HG03135 (cell line): ENCODE results near the gene NEURL3.
A peak's percentile ranks its signal among the peaks of the same experiment; 100 is the strongest.
"Not testable (repeated sequence)": the region's sequence is repeated elsewhere in the genome, so short reads cannot be mapped to it uniquely, and the experiment has no call there.

Experiments
- ATAC-seq: cut with Tn5 transposase; IDR thresholded peaks from one replicate; pipeline ENCODE4 v1.9.1; 2021; ENCODE audit warnings: mild to moderate bottlenecking, moderate library complexity; ENCODE audit not compliant: unreplicated experiment

The NEURL3 gene

DNA sequence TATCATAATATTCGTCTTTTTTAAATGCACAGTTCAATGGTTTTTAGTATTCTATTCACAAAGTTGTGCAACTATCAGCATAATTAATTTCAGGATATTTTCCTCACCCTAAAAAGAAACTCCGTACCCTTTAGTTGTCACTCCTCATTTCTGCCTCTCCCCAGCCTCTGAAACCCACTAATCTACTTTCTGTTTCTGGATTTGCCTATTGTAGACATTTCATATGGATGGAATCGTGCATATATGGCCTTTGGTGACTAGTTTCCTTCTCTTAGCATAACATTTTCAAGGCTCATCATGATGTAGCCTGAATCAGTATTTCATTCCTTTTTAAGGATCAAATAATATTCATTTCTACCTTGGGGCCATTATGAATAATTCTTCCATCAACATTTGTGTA, 18.5 kb downstream of the NEURL3 start:
- ATAC-seq = no peak

DNA sequence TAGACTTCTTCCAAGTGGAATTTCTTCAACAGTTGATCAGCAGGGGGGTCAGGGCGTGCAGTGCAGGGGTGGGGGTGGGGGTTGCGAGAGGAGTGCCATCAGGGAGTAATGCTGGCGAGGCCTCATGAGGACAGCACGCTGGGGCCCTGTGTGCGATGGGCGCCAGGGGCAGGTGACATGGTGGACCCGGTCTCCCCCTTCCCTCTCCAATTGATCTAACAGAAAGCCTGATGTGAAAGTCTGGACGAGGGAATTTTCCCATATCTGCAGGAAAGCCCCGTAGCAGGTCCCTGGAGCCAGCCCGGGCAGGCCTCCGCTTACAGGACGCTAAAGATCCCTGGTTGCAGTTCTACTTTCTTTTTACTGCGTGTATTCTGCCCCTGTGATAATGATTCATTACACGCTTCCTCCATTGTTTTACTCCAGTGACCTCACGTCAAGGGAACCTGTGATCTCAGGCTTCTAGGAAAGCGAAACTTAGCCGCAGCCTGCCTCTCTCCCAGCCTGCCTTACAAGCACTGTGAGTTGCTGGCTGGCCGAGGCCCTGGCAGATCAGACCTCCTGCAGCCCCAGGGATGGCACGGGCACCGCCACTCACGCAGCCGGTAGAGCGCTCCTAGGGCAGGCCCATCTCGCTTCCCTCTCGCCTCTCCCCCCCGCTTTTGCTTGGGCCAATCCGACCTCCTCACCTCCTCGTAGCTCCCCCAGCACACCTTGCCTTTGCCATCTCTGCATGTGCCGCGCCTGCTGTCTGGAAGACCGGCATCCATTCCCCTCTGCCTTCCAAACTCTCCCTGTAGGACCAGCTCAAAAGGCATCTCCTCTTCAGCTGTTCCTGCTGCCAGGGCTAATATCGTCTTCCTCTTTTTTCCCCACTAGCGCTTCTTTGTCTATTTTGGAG, 19.2 kb downstream of the NEURL3 start:
- peak; percentile 86 for ATAC-seq

GRCh38 chr2:96485350-96485749, 19.8 kb downstream of the NEURL3 start:
- no peak for ATAC-seq

DNA sequence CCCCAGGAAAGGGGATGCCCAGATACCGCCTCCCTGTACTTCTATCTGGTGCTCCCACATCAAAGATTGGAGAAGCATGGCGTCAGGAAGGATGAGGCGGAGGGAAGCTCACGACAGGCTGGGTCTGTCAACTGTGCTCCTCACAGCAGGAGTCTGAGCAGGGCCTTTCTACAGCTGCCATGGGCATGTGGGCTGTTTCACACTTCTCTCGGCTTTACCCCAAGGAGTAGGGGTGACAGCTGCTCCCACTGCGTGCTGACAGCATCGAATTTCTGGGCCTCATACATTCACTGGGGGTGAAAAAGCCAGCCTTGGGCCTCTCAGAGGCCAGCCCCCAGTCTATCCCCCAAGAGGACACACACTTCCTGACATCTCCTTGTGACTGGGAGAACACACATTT, 21.1 kb downstream of the NEURL3 start:
- ATAC-seq = no peak

DNA sequence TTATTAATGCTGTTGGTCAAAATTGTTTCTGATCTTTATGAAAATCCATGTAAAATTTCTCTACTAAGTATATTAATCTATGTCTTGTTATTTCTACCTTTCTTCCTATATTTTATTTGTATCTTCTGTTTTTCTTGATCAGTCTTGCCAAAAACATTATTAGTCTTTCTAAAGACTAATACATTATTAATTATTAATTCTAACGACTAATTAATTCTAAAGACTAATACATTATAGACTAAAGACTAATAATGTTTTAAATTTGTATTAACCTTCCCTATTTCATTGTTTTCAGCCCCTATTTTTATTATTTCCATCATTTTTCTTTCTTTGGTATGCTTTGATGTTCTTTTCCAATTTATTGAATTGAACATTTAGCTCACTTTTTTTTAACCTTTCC, 27.7 kb downstream of the NEURL3 start:
- no peak for ATAC-seq

- no peak for ATAC-seq
Observed at GRCh38 chr2:96471772-96472171, 33.4 kb downstream of the NEURL3 start.

DNA sequence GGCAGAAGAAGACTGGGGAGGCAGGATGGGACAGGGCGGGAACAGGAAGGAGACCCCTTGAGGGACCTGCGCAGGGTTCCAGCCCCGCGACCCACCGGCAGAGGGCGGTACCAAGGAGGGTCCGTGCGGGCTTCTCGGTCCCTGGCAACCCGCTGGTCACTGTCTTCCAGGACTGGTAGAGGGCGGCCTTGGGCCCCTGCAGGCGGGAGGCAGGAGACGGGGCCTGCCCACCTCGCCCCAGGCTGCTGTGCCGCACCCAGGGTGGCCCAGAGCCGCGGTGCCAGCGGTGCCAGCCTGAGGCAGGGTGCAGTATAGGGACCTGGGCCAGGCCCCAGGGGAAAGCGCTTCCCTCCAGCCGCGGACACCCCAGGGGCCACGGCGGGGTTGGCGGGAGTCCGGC, 34.5 kb downstream of the NEURL3 start:
- no peak for ATAC-seq

DNA sequence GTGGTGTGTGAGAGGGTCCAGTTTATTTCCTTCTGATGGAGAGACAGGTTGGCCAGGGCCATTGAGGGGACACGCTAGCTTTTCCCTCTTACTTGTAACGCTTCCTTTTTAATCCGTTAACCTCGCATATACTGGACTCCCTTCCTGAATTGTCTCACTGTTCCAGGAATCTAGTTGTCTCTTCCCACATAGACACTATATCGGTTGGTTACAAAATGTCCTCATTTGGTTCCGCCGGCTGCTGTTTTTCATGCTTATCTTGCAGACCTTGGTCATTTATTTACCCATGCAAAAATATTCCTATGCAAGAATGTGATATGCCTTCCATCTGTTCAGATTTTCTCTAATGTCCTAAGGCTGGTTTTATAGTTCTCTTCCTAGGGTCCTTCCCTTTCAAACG, 35.0 kb downstream of the NEURL3 start:
- no peak for ATAC-seq

DNA sequence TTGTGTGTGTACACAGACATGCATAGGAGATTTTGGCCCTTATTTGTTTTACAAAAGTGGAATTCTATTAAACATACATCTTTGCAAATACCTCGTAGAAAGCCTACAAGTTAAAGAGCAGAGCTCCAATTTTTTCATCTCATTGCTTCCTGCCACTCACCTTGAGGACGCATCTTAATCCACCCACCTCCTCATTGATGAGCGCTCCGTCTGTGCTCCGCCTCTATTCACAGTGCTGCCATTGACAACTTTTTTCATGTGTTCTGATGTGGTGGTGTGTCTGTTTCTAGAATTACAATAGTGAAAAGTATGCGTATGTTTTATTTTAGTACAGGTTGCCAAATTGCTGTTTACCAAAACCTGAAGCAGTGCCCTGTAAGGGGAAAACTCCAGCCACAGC, 36.3 kb downstream of the NEURL3 start:
- no peak for ATAC-seq

GRCh38 chr2:96464651-96465050, 40.5 kb downstream of the NEURL3 start:
- ATAC-seq = no peak

GRCh38 chr2:96464061-96464460, 41.1 kb downstream of the NEURL3 start:
- ATAC-seq = no peak

DNA sequence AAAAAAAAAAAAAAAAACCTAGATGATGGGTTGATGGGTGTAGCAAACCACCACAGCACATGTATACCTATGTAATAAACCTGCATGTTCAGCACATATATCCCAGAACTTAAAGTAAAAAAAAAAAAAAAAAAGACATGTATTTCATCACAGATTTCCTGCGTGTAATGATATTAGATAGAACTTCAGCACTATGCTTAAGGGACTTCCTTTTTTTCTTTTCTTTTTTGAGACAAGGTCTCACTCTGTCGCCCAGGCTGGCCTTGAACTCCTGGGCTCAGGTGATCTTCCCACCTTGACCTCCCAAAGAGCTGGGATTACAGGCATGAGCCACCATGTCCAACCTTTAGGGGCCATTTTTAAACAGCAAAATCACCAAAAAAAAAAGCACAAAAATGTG, 42.0 kb downstream of the NEURL3 start:
- no peak for ATAC-seq

DNA sequence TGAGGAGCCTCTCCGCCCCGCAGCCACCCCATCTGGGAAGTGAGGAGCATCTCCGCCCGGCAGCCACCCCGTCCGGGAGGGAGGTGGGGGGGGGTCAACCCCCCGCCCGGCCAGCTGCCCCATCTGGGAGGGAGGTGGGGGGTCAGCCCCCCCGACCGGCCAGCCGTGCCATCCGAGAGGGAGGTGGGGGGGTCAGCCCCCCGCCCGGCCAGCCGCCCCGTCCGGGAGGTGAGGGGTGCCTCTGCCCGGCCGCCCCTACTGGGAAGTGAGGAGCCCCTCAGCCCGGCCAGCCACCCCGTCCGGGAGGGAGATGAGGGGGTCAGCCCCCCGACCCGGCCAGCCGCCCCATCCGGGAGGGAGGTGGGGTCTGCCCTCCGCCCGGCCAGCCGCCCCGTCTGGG, 43.5 kb downstream of the NEURL3 start:
- ATAC-seq = not testable (repeated sequence)

GRCh38 chr2:96452053-96452452, 53.1 kb downstream of the NEURL3 start:
- no peak for ATAC-seq

DNA sequence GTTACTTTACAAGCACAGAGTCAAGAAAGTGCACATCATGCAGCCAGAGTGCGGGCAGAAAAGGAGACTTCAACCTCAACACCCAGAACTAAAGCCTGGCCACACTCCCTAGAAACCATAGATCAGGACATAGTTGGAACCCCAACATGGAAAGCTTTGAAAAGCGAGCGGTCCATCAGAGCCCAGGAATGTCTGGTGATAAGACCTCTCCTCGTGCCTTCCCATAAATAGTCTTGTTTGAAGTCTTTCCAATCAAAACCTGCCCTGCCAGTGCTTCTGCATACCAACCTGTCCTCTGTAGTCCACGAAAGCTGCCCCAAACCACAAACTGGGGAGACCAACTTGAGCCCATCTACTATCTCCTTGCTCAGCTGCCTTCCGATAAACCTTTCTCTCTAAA, 55.5 kb downstream of the NEURL3 start:
- no peak for ATAC-seq

DNA sequence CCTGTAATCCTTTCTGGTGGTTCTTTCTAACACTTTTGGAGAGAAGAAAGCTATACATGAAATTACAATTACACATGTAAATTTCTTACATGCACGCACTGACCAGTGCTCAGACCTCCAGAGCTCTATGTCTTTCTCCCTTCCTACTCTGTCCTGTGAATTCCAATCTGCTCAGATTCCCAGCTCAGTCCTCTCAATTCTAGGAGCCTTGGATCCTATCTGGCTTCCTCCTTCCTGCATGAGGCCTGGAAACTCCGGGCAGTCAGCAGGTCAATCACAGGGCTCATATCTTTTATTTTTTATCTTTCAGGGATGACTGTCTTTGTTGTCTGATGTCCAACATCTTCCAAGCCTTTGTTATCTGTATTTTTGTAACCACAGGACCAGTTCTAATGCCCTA, 56.0 kb downstream of the NEURL3 start:
- no peak for ATAC-seq

GRCh38 chr2:96447726-96448125, 57.4 kb downstream of the NEURL3 start:
- ATAC-seq = no peak
